ENCODE data around the gene HNF1B.

The HNF1B gene

GRCh38 chr17:37766971-37767370 lies 22.1 kb upstream of the HNF1B start:
- TF ChIP-seq CTCF (IDR thresholded peaks at IDR 0.05; ENCODE audit: low read depth, low read length): no peak
- no peak for DNase-seq
- Histone ChIP-seq H3K4me3 (ENCODE audit: low read depth, low read length) (no peak overlapping the region), H3K9me3 (ENCODE audit: severe bottlenecking) (peaks cover 9% of the 10 kb centered on the region), H3K27ac (no peak overlapping the region), H3K36me3 (no peaks in the 10 kb centered on the region), H3K27me3 (ENCODE audit: insufficient read depth, low read depth, severe bottlenecking) (no peaks in the 10 kb centered on the region)

- Histone ChIP-seq H3K36me3 (no peaks in the 10 kb centered on the region), H3K4me3 (ENCODE audit: low read depth, low read length) (no peak overlapping the region), H3K9me3 (ENCODE audit: severe bottlenecking) (peaks cover 9% of the 10 kb centered on the region), H3K27me3 (ENCODE audit: insufficient read depth, low read depth, severe bottlenecking) (no peaks in the 10 kb centered on the region), H3K27ac (no peak overlapping the region)
- TF ChIP-seq CTCF (IDR thresholded peaks at IDR 0.05; ENCODE audit: low read depth, low read length): no peak
- DNase-seq: no peak
These were observed 19.5 kb upstream of the HNF1B start for GRCh38 chr17:37764383-37764782.

GRCh38 chr17:37762666-37763065 lies 17.8 kb upstream of the HNF1B start:
- TF ChIP-seq CTCF (IDR thresholded peaks at IDR 0.05; ENCODE audit: low read depth, low read length): no peak
- no peaks in the 10 kb centered on the region for H3K36me3 ChIP-seq
- H3K4me3 ChIP-seq (ENCODE audit: low read depth, low read length): no peak overlapping the region
- H3K27me3 ChIP-seq (ENCODE audit: insufficient read depth, low read depth, severe bottlenecking): no peaks in the 10 kb centered on the region
- H3K27ac ChIP-seq: no peak overlapping the region
- no peak for DNase-seq
- H3K9me3 ChIP-seq (ENCODE audit: severe bottlenecking): no peaks in the 10 kb centered on the region

- H3K27me3 ChIP-seq (ENCODE audit: insufficient read depth, low read depth, severe bottlenecking): no peaks in the 10 kb centered on the region
These were observed 17.1 kb upstream of the HNF1B start for GRCh38 chr17:37761961-37762360.

GRCh38 chr17:37761059-37761458 lies 16.2 kb upstream of the HNF1B start:
- TF ChIP-seq CTCF (IDR thresholded peaks at IDR 0.05; ENCODE audit: low read depth, low read length): no peak
- no peaks in the 10 kb centered on the region for H3K27me3 ChIP-seq (ENCODE audit: insufficient read depth, low read depth, severe bottlenecking)
- no peaks in the 10 kb centered on the region for H3K36me3 ChIP-seq
- H3K27ac ChIP-seq: no peak overlapping the region
- H3K9me3 ChIP-seq (ENCODE audit: severe bottlenecking): no peaks in the 10 kb centered on the region
- H3K4me3 ChIP-seq (ENCODE audit: low read depth, low read length): no peak overlapping the region
- no peak for DNase-seq

More at GRCh38 chr17:37761961-37762360, 17.1 kb upstream of the HNF1B start:
- DNase-seq: no peak
- Histone ChIP-seq H3K36me3 (no peaks in the 10 kb centered on the region), H3K27ac (no peak overlapping the region), H3K9me3 (ENCODE audit: severe bottlenecking) (no peaks in the 10 kb centered on the region), H3K4me3 (ENCODE audit: low read depth, low read length) (no peak overlapping the region)
- no peak for TF ChIP-seq CTCF (IDR thresholded peaks at IDR 0.05; ENCODE audit: low read depth, low read length)

- no peak for DNase-seq
- H3K4me3 ChIP-seq (ENCODE audit: low read depth, low read length): no peak overlapping the region
These were observed 14.3 kb upstream of the HNF1B start for GRCh38 chr17:37759014-37759637.

More at GRCh38 chr17:37759014-37759637, 14.3 kb upstream of the HNF1B start:
- Histone ChIP-seq H3K36me3 (no peaks in the 10 kb centered on the region), H3K9me3 (ENCODE audit: severe bottlenecking) (no peaks in the 10 kb centered on the region), H3K27me3 (ENCODE audit: insufficient read depth, low read depth, severe bottlenecking) (no peaks in the 10 kb centered on the region), H3K27ac (no peak overlapping the region)
- TF ChIP-seq CTCF (IDR thresholded peaks at IDR 0.05; ENCODE audit: low read depth, low read length): no peak
